ENCODE results near the gene TNFAIP6. TPM values are rescaled to one million over a fixed set of nuclear protein-coding genes. Genes with fewer than 3 reads are reported as not detected.

The TNFAIP6 gene
- total and polyA plus RNA-seq, 2 donors (not counting 1 experiment from before 2014, with no cell fraction given): 28.5 to 53.8 TPM

- Histone ChIP-seq H3K79me2 (ENCODE audit: control insufficient read depth, insufficient read depth, low read length) (no peaks in the 10 kb centered on the region), H4K20me1 (ENCODE audit: control insufficient read depth, extremely low read depth, insufficient read depth, low read length) (no peaks in the 10 kb centered on the region), H2AFZ (ENCODE audit: low read length) (no peak overlapping the region), H3K27me3 (ENCODE audit: control insufficient read depth, insufficient read depth, low read length) (no peaks in the 10 kb centered on the region), H3K27ac (ENCODE audit: insufficient read depth, low read length) (no peak overlapping the region), H3K36me3 (ENCODE audit: control insufficient read depth, insufficient read depth, low read length) (no peaks in the 10 kb centered on the region), H3K4me3 (replicated peaks in 1 of 4; ENCODE audit: control extremely low read depth in 1 of 4, insufficient read depth in 1 of 4, low read depth in 3 of 4, low read length in 4 of 4) (no peak overlapping the region), H3K4me1 (ENCODE audit: control insufficient read depth, extremely low read depth, insufficient read depth, low read length) (no peaks in the 10 kb centered on the region), H3K9ac (ENCODE audit: insufficient read depth, low read length) (no peak overlapping the region), H3K4me2 (ENCODE audit: extremely low read depth, insufficient read depth, low read length) (no peak overlapping the region), H3K9me3 (ENCODE audit: control insufficient read depth, insufficient read depth, low read depth, low read length) (no peaks in the 10 kb centered on the region)
- no peak for TF ChIP-seq EZH2 (IDR thresholded peaks at IDR 0.05; ENCODE audit: low read length, missing control alignments)
- TF ChIP-seq CTCF (conservative IDR thresholded peaks at IDR 0.05 in 1 of 2, IDR thresholded peaks at IDR 0.05 in 1 of 2; ENCODE audit: low read depth in 1 of 2, low read length in 2 of 2): no peak
- DNase-seq (ENCODE audit: low read depth in 2 of 2): no peak
These were observed 30.6 kb downstream of the TNFAIP6 start for GRCh38 chr2:151388011-151388410.

- Histone ChIP-seq H3K9me3 (ENCODE audit: control insufficient read depth, insufficient read depth, low read depth, low read length) (no peaks in the 10 kb centered on the region), H3K4me1 (ENCODE audit: control insufficient read depth, extremely low read depth, insufficient read depth, low read length) (no peaks in the 10 kb centered on the region), H3K79me2 (ENCODE audit: control insufficient read depth, insufficient read depth, low read length) (no peaks in the 10 kb centered on the region), H3K27me3 (ENCODE audit: control insufficient read depth, insufficient read depth, low read length) (no peaks in the 10 kb centered on the region), H3K36me3 (ENCODE audit: control insufficient read depth, insufficient read depth, low read length) (no peaks in the 10 kb centered on the region), H3K9ac (ENCODE audit: insufficient read depth, low read length) (no peak overlapping the region), H4K20me1 (ENCODE audit: control insufficient read depth, extremely low read depth, insufficient read depth, low read length) (no peaks in the 10 kb centered on the region), H2AFZ (ENCODE audit: low read length) (no peak overlapping the region), H3K4me2 (ENCODE audit: extremely low read depth, insufficient read depth, low read length) (no peak overlapping the region), H3K4me3 (replicated peaks in 1 of 4; ENCODE audit: control extremely low read depth in 1 of 4, insufficient read depth in 1 of 4, low read depth in 3 of 4, low read length in 4 of 4) (no peak overlapping the region), H3K27ac (ENCODE audit: insufficient read depth, low read length) (no peak overlapping the region)
- no peak for DNase-seq (ENCODE audit: low read depth in 2 of 2)
- TF ChIP-seq CTCF (conservative IDR thresholded peaks at IDR 0.05 in 1 of 2, IDR thresholded peaks at IDR 0.05 in 1 of 2; ENCODE audit: low read depth in 1 of 2, low read length in 2 of 2): no peak
- no peak for TF ChIP-seq EZH2 (IDR thresholded peaks at IDR 0.05; ENCODE audit: low read length, missing control alignments)
These were observed 34.0 kb downstream of the TNFAIP6 start for GRCh38 chr2:151391436-151391835.

- Histone ChIP-seq H3K9me3 (ENCODE audit: control insufficient read depth, insufficient read depth, low read depth, low read length) (no peaks in the 10 kb centered on the region), H3K27me3 (ENCODE audit: control insufficient read depth, insufficient read depth, low read length) (no peaks in the 10 kb centered on the region), H3K36me3 (ENCODE audit: control insufficient read depth, insufficient read depth, low read length) (no peaks in the 10 kb centered on the region), H3K4me2 (ENCODE audit: extremely low read depth, insufficient read depth, low read length) (no peak overlapping the region), H3K4me1 (ENCODE audit: control insufficient read depth, extremely low read depth, insufficient read depth, low read length) (no peaks in the 10 kb centered on the region), H3K4me3 (replicated peaks in 1 of 4; ENCODE audit: control extremely low read depth in 1 of 4, insufficient read depth in 1 of 4, low read depth in 3 of 4, low read length in 4 of 4) (no peak overlapping the region), H2AFZ (ENCODE audit: low read length) (no peak overlapping the region), H3K27ac (ENCODE audit: insufficient read depth, low read length) (no peak overlapping the region), H4K20me1 (ENCODE audit: control insufficient read depth, extremely low read depth, insufficient read depth, low read length) (no peaks in the 10 kb centered on the region), H3K9ac (ENCODE audit: insufficient read depth, low read length) (no peak overlapping the region), H3K79me2 (ENCODE audit: control insufficient read depth, insufficient read depth, low read length) (no peaks in the 10 kb centered on the region)
- no peak for DNase-seq (ENCODE audit: low read depth in 2 of 2)
- TF ChIP-seq CTCF (conservative IDR thresholded peaks at IDR 0.05 in 1 of 2, IDR thresholded peaks at IDR 0.05 in 1 of 2; ENCODE audit: low read depth in 1 of 2, low read length in 2 of 2) (no peak), EZH2 (IDR thresholded peaks at IDR 0.05; ENCODE audit: low read length, missing control alignments) (no peak)
These were observed 37.1 kb downstream of the TNFAIP6 start for GRCh38 chr2:151394509-151394908.
